IMR-90 (cell line): ENCODE results near the gene SLC38A3.

Experiments used
- CEBPB ChIP-seq: IDR thresholded peaks from 2 replicates; pipeline ENCODE4 v1.6.1; 2012; ENCODE audit warnings: low read depth, low read length, improper control_type of control experiment
- CHD1 ChIP-seq: IDR thresholded peaks from 2 replicates; pipeline ENCODE4 v1.6.1; 2012; ENCODE audit warnings: low read depth, low read length, improper control_type of control experiment
- CTCF ChIP-seq: conservative IDR thresholded peaks from 2 replicates; pipeline ENCODE4 v1.5.1; 2012; ENCODE audit warnings: mild to moderate bottlenecking, low read depth, low read length, improper control_type of control experiment
- ELK1 ChIP-seq: fragments of 150-350 bp; IDR thresholded peaks from 2 replicates; pipeline ENCODE4 v1.6.1; 2016; ENCODE audit warnings: low read depth, mild to moderate bottlenecking, low read length, moderate library complexity, borderline replicate concordance
- POLR2A ChIP-seq: IDR thresholded peaks from 2 replicates; pipeline ENCODE4 v1.6.1; 2012; ENCODE audit warnings: mild to moderate bottlenecking, low read depth, low read length
- RAD21 ChIP-seq: IDR thresholded peaks from 2 replicates; pipeline ENCODE4 v1.6.1; 2012; ENCODE audit warnings: low read length, improper control_type of control experiment
- SMC3 ChIP-seq: fragments of 150-350 bp; IDR thresholded peaks from 2 replicates; pipeline ENCODE4 v1.6.1; 2016; ENCODE audit warnings: low read depth, mild to moderate bottlenecking, antibody characterized with exemption, low read length, moderate library complexity

GRCh38 chr3:50164984-50165909 lies 39.8 kb upstream of the SLC38A3 start:
- no peak for TF ChIP-seq POLR2A
- TF ChIP-seq ELK1, result no peak
- TF ChIP-seq CHD1, result no peak
- TF ChIP-seq CTCF, result no peak
- no peak for TF ChIP-seq RAD21
- TF ChIP-seq CEBPB, result no peak
- no peak for TF ChIP-seq SMC3
